Measurements from ENCODE around the gene AGBL4.
"Not testable (repeated sequence)": the region's sequence is repeated elsewhere in the genome, so short reads cannot be mapped to it uniquely, and the experiment has no call there.

The AGBL4 gene

DNA sequence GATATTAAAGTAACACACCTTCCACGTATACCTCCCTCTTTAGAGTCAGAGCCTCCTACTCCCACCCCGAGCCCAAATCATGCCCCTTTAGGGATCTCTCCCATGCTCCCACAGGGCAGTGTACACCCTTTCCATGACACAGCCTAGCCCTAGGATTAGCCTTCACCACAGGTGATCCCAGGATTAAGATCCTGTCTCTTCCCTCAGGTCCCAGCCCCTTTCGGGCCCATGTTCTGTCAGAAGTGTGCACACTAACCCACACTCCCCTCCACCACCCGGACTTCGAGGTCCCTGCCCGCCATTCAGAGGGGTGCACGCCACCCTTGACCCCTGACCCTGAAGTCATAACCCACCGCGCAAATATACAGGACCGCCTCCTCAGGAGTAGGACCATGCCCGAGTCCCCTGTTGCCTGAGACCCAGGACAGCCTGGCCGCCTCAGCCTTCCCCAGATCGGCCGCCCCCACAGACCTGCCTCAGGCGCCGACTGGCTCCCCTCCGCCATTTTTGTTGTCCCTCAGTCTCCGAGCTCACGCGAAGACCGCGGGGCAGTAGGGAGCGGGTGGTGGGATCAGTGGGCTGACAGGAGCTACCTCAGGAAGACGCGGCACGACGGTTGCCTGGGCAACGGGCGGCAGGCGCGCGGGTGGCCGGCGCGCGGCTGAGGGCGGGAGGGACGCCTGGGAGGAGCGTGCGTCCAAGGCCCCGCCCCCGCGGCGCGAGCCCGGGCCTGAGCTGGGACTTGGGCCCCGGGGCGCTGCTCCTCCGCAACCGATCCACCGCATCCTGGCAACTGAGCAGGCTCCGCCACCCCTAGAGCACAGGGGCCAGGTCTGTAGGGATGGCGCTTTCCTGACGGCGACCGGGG is at the start of gene AGBL4:
Gene AGBL4 (minus strand): TSS at position 663 of the 868 bp plus-strand sequence.
- DNase-seq, result peak; percentile 9

DNA sequence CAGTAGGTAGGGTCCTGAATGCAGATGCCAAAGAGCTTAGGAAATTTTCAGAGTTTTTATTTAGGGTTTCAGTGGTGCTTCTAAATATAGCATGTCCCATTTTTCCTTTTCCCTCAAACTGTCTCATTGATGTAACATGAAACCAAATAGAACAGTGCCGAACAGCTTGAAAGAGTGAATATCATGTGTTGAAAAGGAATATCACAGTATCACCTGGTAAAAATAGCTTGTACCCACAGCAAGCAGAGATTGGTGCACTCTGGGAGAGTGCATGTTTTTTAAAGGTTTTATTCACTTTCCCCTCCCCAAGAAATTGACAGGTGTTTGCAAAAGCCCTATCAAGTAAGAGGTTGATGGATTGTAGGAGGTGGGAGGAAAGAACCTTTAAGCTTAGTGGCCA is 43.1 kb upstream of the AGBL4 start:
- DNase-seq, result no peak

DNA sequence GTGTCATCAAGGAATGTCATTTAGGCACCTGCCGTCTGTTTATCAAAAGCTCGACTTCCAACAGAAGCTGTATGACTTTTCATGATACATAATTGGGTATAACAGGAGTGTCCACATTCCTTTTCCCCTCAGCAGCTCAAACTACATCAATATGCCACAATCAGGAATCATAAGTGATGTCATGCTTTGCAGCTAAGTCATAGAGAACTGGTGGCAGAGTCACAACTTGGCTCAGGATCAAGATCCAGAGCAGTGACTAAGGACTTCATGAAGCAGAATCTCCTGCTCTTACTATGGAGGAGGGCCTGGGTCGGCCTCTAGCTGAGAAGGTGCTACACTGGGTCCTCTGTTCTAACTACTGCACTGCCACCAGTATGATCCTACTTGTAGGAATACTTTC is 36.5 kb upstream of the AGBL4 start:
- no peak for DNase-seq

DNA sequence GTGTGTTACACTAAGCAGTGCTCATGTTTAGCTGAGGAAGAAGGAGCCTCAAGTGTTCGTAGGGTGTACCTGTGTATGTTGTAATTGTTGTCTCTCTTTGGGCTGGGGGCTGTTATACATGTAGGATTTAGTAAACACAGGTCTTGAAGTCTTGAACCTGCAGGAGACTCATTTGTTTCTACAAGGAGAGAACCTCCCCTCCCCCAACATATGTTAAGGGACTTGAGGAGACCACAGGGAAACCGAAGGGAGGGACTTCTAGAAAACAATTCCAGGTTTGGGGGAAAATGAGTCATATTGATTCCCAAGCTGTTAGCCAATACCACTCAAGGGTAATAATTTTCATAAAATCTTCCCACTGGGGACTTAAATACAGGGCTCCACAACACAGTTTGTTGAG is 25.0 kb upstream of the AGBL4 start:
- no peak for DNase-seq

DNA sequence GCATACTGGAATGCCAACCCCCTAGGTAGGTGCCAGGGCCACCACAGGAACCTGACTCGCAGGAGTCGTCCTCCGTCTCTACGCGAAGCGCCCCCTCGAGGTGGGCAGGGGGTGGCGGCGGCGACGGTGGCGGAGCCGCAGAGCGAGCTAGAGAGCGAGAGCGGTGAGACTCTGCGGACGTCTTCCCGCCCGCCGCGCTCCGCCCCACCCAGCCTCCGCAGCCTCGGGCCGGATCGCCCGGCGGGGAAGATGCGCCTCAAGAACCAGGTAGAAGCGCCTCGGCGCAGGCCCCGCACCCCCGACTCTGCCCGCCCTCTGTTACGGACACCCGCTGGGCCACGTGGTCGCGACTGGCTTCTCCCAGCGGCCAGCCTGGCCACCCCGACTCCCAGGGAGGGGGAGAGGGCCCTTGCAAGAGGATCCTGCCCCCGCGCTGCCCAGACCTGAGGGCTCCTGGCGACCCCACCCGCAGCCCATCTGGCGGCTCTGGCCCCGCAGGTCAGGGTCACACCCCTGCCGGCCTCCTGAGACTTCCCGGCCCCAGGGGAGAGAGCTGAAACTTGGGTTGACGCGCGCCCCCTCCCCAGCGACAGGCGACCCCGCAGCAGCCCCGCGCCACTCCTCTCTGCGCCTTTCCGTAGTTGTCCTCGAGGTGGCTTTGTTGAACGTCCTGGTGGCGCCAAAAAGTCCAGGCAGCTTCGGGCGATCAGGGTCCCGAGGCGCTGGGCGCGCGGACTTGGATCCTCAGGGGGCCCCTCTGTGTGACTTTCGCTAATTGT is 24.4 kb upstream of the AGBL4 start:
- peak; percentile 1 for DNase-seq

DNA sequence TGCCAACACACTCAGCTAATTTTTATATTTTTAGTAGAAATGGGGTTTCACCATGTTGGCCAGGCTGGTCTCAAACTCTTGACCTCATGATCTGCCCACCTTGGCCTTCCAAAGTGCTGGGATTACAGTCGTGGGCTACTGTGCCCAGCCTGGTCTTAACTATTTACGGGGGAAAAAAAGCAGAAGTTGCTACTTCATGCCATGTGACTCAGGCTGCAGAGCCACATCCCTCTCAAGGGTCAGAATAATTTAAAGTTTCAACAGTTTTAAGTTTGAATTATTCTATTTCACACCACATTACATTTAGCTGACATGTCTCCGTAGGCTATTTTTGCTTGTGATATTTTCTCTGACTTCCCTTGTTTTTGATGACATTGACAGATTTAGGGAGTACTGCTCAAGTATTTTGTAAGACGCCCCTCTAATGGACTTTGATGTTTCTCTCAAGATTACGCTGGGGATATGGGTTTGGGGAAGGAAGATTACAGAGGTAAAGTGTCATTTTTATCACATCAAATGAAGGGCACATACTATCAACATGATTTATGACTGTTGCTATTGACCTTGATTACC is 14.6 kb upstream of the AGBL4 start:
- DNase-seq, result no peak

DNA sequence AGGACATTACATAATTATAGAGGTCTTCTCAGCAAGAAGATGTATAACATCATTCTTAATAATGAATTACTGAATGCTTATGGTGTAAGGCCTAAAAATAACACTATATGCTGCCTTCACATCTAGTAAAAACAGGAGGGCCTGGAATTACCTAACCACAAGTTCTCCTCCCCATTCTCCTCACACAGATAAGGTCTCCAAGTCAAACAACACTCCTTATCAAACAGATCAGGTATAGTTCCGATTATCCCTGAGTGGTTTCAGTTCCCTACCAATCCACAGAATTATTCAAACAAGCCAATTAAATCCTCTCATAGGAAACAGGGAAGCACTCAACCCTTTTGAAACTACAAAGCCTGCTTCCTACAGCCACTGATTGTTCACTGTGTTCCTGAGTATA is 4.0 kb upstream of the AGBL4 start:
- no peak for DNase-seq

DNA sequence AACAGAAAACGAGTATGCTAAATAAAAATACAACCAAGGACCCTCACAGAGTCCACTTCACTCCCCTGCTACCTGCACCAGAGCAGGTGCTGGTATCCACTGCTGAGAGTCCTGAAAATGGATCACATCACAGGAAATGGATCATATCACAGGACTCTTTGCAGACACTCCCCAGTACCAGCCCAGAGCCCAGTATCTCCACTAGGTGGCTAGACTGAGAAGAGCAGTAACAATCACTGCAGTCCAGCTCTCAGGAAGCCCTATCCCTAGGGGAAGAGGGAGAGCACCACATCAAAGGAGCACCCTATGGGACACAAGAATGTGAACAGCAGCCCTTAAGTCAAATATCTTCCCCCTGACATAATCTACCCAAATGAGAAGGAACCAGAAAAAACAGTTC is 28.0 kb downstream of the AGBL4 start:
- no peak for DNase-seq

DNA sequence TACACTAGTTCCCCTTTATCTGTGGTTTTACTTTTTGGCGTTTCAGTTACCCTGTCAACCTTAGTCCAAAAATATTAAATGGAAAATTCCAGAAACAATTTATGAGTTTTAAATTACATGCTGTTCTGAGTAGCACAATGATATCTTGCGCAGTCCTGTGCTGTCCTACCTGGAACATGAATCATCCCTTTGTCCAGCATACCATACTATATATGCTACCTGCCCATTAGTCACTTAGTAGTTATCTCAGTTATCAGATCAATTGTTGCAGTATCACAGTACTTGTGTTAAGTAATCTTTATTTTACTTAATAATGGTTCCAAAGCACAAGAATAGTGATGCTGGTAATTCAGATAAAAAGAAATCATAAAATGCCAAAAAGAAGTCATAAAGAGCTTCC is 52.7 kb downstream of the AGBL4 start:
- DNase-seq, result no peak

DNA sequence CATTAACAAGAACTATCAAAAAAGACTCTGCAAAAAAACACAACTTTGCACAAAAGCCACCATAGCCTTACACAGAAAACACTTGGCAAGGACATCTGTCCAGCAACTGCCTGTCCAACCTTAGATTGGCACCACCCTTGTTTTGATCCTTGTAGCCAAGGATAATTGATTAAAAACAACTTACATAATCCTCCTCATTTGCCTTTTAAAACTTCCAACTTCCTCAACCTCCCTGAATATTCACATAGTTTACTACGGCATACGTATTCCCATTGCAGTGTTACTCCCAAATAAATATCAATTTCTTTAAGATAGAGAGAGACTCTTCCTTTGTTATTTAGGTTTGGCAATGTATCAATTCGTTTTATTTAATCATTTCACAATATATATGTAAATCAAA is 72.4 kb downstream of the AGBL4 start:
- DNase-seq, result no peak

DNA sequence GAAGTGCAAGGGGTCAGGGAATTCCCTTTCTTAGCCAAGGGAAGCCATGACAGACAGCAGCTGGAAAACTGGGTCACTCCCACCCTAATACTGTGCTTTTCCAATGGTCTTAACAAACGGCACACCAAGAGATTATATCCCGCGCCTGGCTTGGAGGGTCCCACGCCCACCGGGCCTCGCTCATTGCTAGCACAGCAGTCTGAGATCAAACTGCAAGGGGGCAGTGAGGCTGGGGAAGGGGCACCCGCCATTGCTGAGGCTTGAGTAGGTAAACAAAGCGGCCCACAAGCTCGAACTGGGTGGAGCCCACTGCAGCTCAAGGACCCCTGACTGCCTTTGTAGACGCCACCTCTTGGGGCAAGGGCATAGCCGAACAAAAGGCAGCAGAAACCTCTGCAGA is 108.5 kb downstream of the AGBL4 start:
- DNase-seq, result not testable (repeated sequence)

DNA sequence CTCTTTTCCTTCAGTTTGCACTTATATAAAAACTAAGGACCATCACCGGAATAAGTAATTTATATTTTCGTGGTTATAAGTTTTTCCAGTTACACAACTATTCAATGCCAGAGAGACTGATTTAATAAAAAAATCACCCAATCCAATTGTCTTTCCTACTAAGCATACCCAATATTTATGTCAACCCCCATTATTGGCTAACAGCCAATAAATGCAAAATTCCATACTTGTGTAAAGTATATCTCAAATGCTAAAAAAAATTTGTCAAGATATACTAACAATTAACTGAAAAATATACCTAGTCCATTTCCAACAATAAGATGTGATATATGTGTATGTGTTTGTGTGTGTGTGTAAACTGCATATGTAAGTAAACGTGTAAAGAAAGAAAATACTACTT is 117.4 kb downstream of the AGBL4 start:
- no peak for DNase-seq

DNA sequence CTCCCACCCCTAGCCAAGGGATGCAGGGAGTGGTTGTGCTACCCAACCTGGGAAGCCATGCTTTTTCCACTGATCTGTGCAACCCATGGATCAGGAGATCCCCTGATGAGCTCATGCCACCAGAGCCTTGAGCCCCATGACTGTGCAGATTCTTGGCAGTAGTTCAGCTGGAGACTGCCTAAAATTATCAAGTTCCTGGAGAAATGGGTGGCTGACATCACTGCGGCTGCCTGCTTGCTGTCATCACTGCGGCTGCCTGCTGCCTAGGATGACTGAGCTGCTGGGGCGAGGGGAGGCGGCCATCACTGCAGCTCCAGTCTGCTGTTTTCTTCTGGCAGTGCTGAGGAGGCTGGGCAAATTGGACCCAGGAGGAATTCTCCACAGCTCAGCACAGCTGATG is 159.2 kb downstream of the AGBL4 start:
- no peak for DNase-seq

DNA sequence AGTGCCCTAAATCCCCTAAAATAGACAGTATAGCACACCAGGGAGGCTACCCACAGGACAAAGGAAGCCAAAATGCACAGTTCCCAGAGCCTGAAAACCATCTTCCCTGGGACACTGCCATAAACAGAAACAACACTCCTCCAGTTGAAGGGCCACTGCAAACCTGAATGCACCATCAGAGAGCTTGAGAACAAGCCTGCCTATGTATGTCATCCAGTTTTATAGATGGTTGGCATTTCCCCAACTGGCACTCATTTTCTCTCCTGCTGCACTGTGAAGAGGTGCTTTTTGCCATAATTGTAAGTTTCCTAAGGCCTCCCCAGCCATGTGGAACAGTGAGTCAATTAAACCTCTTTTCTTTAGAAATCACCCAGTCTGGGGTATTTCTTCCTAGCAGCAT is 169.0 kb downstream of the AGBL4 start:
- DNase-seq, result no peak

DNA sequence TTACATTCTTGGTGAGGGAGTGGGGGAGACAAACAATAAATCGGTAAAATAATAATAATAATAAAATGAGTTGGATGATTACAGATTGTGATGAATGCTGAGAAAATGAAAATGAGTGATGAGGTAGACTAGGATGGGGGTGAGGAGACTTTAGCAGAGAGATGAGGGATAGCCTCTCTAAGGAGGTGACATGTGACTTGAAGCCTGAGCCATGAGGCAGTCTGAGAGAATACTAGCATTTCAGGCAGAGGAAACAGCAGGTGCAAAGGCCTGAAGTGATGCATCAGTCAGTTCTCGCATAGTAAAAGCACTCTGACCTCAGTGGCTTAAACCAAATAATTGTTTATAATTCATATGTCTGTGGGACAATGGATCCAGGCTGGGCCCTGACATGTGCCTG is 181.2 kb downstream of the AGBL4 start:
- DNase-seq, result no peak

DNA sequence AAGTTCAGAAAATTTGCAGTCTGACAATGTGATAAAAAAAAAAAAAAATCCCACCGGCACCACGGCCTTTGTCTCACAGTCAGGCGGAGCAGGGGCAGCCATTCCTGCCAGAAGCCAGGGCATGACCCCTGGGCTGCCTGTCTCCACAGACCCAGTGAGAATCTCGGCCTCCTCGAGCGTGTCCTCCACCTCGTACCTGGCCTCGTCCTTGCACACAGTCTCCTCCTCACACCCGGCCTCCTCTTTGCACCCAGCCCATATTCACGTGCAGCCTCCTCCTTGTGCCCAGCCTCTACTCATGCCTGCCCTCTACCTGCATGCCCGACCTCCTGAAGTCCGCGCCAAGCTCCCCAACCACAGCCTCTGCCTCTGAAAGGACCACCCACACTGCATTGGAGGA is 182.0 kb downstream of the AGBL4 start:
- DNase-seq, result no peak

DNA sequence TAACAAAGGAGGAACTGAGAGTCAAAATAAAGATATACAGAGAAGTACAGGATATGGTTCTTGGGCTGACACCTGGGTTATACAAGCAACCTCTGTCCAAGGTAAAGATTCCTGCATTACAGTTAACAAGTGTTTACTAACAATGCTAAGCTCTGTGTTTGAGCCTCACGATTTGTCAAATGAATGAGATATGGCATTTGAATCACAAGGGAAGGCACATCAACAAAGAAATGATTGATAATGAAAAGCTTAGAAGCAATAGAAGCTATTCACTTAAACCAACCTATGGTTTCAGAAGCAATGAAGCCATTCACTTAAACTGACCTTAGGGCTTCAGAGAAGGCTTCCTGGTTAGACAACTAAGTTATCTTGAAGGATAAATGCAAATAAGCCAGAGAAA is 199.5 kb downstream of the AGBL4 start:
- no peak for DNase-seq

DNA sequence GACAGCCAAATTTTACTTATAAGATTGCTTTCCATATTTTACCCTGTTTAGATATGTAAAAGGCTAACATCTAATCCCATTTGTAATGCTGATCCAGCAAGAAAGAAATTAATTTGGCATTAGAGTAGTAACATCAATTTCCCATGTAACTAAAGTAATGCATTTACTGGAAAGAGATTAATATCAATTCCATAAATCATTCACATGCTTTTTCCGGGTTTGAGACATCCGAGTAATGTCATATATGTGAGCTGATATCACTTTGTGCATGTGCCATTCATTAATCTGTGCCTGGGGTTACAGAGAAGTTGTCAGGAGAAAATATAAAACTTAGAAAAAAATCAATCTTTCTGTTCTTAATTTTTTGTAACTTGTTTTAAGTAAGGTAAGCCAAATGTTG is 206.1 kb downstream of the AGBL4 start:
- no peak for DNase-seq

DNA sequence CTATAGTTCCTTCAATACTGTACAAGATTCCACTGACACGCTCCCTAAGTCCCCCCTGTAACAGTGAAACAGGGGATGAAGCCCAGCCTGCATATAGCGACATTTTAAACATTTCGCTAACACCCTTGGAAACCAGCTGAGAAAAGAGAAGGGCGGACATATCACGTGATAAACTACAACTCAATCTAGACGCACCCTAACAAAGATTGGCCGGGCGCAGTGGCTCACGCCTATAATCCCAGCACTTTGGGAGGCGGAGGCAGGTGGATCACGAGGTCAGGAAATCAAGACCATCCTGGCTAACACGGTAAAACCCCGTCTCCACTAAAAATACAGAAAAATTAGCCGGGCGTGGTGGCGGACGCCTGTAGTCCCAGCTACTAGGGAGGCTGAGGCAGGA is 236.7 kb downstream of the AGBL4 start:
- DNase-seq, result not testable (repeated sequence)

DNA sequence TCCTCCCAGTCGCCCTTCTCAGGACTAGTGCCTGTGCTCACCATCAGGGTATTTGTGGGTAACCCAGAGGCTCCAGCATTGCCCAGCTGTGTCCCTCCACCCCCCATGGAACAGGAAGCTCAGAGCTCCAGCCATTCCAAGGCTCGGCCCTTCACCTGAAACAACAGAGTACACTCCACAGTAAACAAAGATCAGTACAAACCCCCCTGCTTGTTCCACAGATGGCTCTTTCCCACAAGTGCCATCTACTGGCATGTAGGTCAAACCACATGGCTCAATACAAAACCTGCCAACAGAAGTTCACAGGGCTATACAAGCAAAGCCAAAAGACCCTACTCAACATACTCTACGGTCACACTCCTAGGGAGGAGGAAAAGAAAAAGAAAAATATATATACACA is 258.7 kb downstream of the AGBL4 start:
- DNase-seq, result no peak

DNA sequence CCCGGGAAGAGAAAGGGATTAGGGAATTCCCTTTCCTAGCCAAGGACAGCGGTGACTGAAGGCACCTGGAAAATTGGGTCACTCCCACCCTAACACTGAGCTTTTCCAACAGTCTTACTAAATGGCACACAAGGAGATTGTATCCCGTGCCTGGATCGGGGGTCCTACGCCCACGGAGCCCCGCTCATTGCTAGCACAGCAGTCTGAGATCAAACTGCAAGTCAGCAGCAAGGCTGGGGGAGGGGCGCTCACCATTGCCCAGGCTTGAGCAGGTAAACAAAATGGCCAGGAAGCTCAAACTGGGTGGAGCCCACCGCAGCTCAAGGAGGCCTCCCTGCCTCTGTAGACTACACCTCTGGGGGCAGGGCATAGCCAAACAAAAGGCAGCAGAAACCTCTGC is 285.6 kb downstream of the AGBL4 start:
- not testable (repeated sequence) for DNase-seq

DNA sequence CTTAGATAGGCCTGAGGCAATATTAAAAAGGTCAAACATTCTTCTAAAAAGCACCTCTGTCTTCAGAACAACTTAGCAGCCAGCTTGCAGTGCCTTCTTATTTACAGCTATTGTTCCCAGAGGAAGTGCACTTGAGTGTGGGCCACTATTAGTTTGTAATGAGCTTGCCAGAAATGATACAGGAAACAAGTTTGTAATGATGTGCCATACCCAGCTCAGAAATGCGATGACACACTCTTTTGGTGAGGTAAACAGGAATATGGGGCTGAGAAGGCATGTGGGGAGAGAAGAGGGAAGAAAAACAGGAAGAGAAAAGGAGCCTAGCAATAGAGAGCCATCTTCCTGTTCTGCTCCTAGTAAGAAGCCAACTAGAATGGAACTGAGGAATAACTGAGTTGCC is 295.4 kb downstream of the AGBL4 start:
- no peak for DNase-seq

DNA sequence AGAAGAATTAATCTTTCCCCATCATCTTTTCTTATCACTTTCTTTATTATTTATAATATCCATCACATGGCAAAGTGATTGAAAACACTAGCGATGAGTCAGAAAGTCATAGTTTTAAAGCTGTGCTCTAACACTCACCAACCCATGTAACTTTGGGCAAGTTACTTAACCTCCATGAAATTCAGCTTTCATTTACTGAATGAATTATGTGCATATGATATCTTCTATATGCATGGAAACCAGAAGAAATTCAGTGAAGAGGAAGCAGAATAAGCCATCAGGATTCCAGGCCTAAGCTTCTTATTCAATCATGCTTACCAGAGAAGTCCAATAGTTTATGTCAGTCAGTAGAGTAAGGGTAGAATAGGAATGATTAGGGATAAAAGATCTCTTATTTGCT is 300.1 kb downstream of the AGBL4 start:
- no peak for DNase-seq

DNA sequence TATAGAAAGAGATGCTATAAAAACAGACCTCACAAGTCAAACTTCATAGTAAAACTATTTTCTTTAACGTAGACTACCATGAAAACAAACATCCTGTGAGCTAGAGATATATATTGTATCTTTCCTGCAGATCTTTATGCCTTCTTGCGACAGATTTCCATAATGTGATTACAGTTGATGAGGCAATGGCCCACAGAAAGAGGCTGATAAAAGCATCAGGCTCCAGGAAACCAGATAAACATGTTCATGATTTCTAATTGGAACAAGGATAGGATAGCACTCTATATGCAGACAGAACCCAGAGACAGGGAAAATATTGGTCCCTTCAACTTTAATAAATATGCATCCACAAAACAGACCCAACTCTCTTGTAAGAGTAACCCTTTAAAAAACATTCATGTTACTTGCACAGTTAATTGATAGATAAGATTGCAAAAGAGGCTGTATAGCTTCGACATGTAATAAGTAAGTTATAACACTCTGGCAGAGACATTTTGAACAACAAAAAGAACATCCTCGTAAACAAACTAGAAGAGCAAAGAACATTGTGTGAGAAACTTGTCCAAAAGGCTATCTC is 329.4 kb downstream of the AGBL4 start:
- no peak for DNase-seq
